Measurements from ENCODE around the gene FAM117B.

- TF ChIP-seq EZH2 (IDR thresholded peaks at IDR 0.05; ENCODE audit: borderline replicate concordance, low read depth, low read length, poor library complexity, severe bottlenecking) = no peak
- no peak for TF ChIP-seq CTCF (conservative IDR thresholded peaks at IDR 0.05; ENCODE audit: low read depth, low read length)
Observed at GRCh38 chr2:202700075-202700901, 65.5 kb downstream of the FAM117B start.

All from A673 (cell line).